ENCODE data around the gene TAF1. TPM values are rescaled to one million over a fixed set of nuclear protein-coding genes. Genes with fewer than 3 reads are reported as not detected.

TAF1 gene
- 29.8 and 64.4 TPM in 2 replicates for total RNA-seq (ENCODE audit: low replicate concordance)

GRCh38 chrX:71365875-71366673 is at the start of gene TAF1:
Gene TAF1 (plus strand): TSS chrX:71366357. CDS start chrX:71366375, 18 bp downstream.

Other genes starting within 250 kb of the TAF1 start
- 23.3 and 25.5 TPM in 2 replicates for gene MED12, start 247.8 kb upstream of the TAF1 start, total RNA-seq (ENCODE audit: low replicate concordance)
- gene NLGN3, start 221.5 kb upstream of the TAF1 start, total RNA-seq (ENCODE audit: low replicate concordance): 0.08 and 0.35 TPM in 2 replicates
- gene GJB1, start 143.1 kb upstream of the TAF1 start, total RNA-seq (ENCODE audit: low replicate concordance): not detected in 2 replicates
- 5.1 and 10.4 TPM in 2 replicates for gene ZMYM3, start 112.2 kb upstream of the TAF1 start, total RNA-seq (ENCODE audit: low replicate concordance)
- gene NONO, start 82.7 kb upstream of the TAF1 start, total RNA-seq (ENCODE audit: low replicate concordance): 307 and 438 TPM in 2 replicates
- 0.70 and 6.6 TPM in 2 replicates for gene ITGB1BP2, start 64.6 kb upstream of the TAF1 start, total RNA-seq (ENCODE audit: low replicate concordance)
- gene OGT, start 166.7 kb downstream of the TAF1 start, total RNA-seq (ENCODE audit: low replicate concordance): 65.9 and 77.8 TPM in 2 replicates
- gene GCNA, start 212.1 kb downstream of the TAF1 start, total RNA-seq (ENCODE audit: low replicate concordance): 1.2 and 1.5 TPM in 2 replicates